GM23248 (cell line): ENCODE data around the gene KIAA2012. TPM values are rescaled to one million over a fixed set of nuclear protein-coding genes. Genes with fewer than 3 reads are reported as not detected.

Experiments
- DNase-seq: peaks from one replicate; pipeline ENCODE4 v3.0.0-alpha.2; 2015
- H2AFZ ChIP-seq: fragments of 200-600 bp; sonication (generic); 2 replicates; pipeline ENCODE4 v1.6.1; 2016; ENCODE audit warnings: antibody characterized with exemption
- H3F3A ChIP-seq: fragments of 200-600 bp; sonication (generic); 2 replicates; pipeline ENCODE4 v1.6.1; 2016; ENCODE audit warnings: mild to moderate bottlenecking, antibody characterized with exemption, mixed run types; ENCODE audit not compliant: insufficient read depth
- H3K27ac ChIP-seq: fragments of 200-600 bp; sonication (generic); 2 replicates; pipeline ENCODE4 v1.5.1; 2016; ENCODE audit warnings: mild to moderate bottlenecking
- H3K27me3 ChIP-seq: fragments of 200-600 bp; sonication (generic); replicated peaks from 2 replicates; pipeline ENCODE4 v1.6.1; 2016; ENCODE audit warnings: mild to moderate bottlenecking; ENCODE audit not compliant: insufficient read depth
- H3K36me3 ChIP-seq: fragments of 200-600 bp; sonication (generic); 2 replicates; pipeline ENCODE4 v1.6.1; 2016; ENCODE audit warnings: low read depth, mild to moderate bottlenecking
- H3K4me1 ChIP-seq: fragments of 200-600 bp; sonication (generic); 2 replicates; pipeline ENCODE4 v1.6.1; 2016; ENCODE audit warnings: mild to moderate bottlenecking; ENCODE audit not compliant: insufficient read depth
- H3K4me2 ChIP-seq: fragments of 200-600 bp; sonication (generic); one replicate; pipeline ENCODE4 v1.6.1; 2016; ENCODE audit warnings: mild to moderate bottlenecking; ENCODE audit not compliant: unreplicated experiment
- H3K4me3 ChIP-seq: fragments of 200-600 bp; sonication (generic); 2 replicates; pipeline ENCODE4 v1.5.1; 2016; ENCODE audit warnings: mild to moderate bottlenecking
- H3K79me2 ChIP-seq: fragments of 200-600 bp; sonication (generic); 2 replicates; pipeline ENCODE4 v1.6.1; 2016; ENCODE audit warnings: mild to moderate bottlenecking; ENCODE audit not compliant: insufficient read depth
- H3K9ac ChIP-seq: fragments of 200-600 bp; sonication (generic); 2 replicates; pipeline ENCODE4 v1.6.1; 2016; ENCODE audit warnings: mild to moderate bottlenecking
- H3K9me2 ChIP-seq: fragments of 200-600 bp; sonication (generic); 2 replicates; pipeline ENCODE4 v1.6.1; 2016; ENCODE audit warnings: mixed run types, mild to moderate bottlenecking, moderate library complexity; ENCODE audit not compliant: insufficient read depth
- H3K9me3 ChIP-seq: fragments of 200-600 bp; sonication (generic); one replicate; pipeline ENCODE4 v1.6.1; 2017; ENCODE audit warnings: low read depth
- H4K20me1 ChIP-seq: fragments of 200-600 bp; sonication (generic); 2 replicates; pipeline ENCODE4 v1.6.0; 2016; ENCODE audit not compliant: insufficient read depth
- EZH2 ChIP-seq: fragments of 200-600 bp; sonication (generic); IDR thresholded peaks from 2 replicates; pipeline ENCODE4 v1.6.1; 2018; ENCODE audit warnings: antibody characterized with exemption, mild to moderate bottlenecking; ENCODE audit not compliant: insufficient read depth, poor library complexity, severe bottlenecking
- EZH2phosphoT487 ChIP-seq: fragments of 200-600 bp; sonication (generic); IDR thresholded peaks from 2 replicates; pipeline ENCODE4 v1.6.1; 2018; ENCODE audit warnings: antibody characterized with exemption, moderate library complexity, mild to moderate bottlenecking, low read depth; ENCODE audit not compliant: insufficient read depth
- WGBS, 2 experiments: methylation state at CpG; one replicate each; pipeline ENCODE4 v1.1.6; 2015 to 2017; ENCODE audit warnings: low lambda C conversion rate in 2 of 2, low coverage in 1 of 2; ENCODE audit errors: missing lambda C conversion rate in 2 of 2; 5-methylcytosine and 5-hydroxymethylcytosine counted together
- in situ Hi-C: fragments of 300-500 bp; cut with MboI; formaldehyde crosslinking; loops from 2 replicates; pipeline ENCODE4 v1.15.0; 2020
- polyA plus RNA-seq: library from polyadenylated mRNA; unstranded; fragments of >200 nt; fragmentation: Nextera tagmentation; extraction: Ambion mirVana; gene quantifications from 2 replicates; pipeline ENCODE4 v1.2.1, GENCODE V29; 2016
- total RNA-seq: library from RNA; depleted of rRNA; stranded (reverse); fragments of >200 nt; shearing (Covaris generic); gene quantifications from 2 replicates; pipeline ENCODE4 v1.2.3, GENCODE V29; 2014

KIAA2012 gene
- total and polyA plus RNA-seq, 2 experiments from 2014 or later = 0.18 TPM; not detected in 1

DNA sequence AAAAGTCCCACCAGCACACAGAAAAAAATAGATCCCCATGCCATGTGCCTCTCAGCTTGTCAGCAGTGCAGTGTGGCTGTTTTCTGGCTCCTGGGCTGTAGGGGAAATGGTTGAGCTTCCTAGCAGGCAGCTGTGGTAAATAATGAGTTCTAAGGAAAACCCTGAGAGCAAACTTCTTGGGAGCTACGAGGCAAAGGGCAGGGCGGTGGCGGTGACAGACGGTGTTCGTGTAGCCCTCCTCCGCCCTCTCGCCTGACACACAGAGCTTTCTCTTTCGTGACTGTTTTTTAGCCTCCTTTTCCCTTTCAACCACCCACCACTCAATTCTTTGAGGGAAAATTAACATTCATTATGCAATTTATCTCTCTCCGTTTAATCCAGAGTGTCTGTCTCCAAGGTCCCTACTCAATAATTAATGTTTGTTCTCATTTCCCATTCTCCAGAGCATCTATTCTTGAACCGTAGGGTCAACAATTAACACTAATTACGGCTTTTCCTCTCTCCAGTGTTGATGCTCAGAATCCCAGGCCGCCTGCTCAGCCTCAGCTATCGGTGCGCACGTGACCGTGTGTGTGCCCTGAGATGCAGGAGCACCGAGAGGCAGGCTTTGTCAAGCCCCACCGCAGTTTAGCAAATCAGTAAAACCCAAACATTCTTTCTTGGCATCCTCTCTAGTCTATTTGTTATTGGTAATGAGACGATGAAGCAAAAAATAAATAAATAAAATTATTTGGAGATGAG, 50.1 kb downstream of the KIAA2012 start:
- Histone ChIP-seq H3K36me3 (no peaks in the 10 kb centered on the region), H3K4me3 (no peak overlapping the region), H3K4me2 (no peak overlapping the region), H2AFZ (peak overlapping the region; percentile 10; the same call in 1 of the 2 replicates), H3K9me3 (no peaks in the 10 kb centered on the region), H3K27ac (no peak overlapping the region), H3F3A (no peaks in the 10 kb centered on the region), H3K9me2 (no peaks in the 10 kb centered on the region), H3K9ac (no peak overlapping the region), H3K4me1 (0 out of 2 replicates have a peak, but pooled peaks cover 6% of the 10 kb centered on the region), H3K27me3 (no peaks in the 10 kb centered on the region), H4K20me1 (no peaks in the 10 kb centered on the region), H3K79me2 (no peaks in the 10 kb centered on the region)
- in situ Hi-C loops = no loop called here
- peak; percentile 37 for DNase-seq
- WGBS, 2 experiments = 48 to 50% methylated on average over 19 of the region's 19 CpGs
- no peak for TF ChIP-seq EZH2phosphoT487
- TF ChIP-seq EZH2 = no peak

DNA sequence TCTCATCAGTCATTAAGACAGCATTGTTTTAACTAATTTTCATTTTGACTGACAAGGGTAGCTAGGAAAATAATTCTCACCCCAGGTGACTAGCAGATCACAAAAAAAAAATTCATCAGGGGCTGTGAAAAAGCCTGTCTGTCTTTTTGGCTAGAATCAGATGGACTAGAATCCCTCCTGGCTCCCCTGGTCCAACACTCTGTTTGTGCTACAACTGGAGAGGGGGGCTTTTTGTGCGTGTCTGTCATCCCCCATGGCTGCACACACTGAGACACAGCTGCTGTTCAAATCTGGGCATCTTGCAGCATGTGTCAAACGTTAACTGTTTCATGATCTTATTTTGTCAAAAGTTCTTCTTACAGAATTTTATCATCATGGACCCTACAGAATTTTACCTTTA, 51.2 kb downstream of the KIAA2012 start:
- Histone ChIP-seq H3K36me3 (no peaks in the 10 kb centered on the region), H4K20me1 (no peaks in the 10 kb centered on the region)
- WGBS, 2 experiments = 59 to 62% methylated on average over 2 of the region's 2 CpGs

DNA sequence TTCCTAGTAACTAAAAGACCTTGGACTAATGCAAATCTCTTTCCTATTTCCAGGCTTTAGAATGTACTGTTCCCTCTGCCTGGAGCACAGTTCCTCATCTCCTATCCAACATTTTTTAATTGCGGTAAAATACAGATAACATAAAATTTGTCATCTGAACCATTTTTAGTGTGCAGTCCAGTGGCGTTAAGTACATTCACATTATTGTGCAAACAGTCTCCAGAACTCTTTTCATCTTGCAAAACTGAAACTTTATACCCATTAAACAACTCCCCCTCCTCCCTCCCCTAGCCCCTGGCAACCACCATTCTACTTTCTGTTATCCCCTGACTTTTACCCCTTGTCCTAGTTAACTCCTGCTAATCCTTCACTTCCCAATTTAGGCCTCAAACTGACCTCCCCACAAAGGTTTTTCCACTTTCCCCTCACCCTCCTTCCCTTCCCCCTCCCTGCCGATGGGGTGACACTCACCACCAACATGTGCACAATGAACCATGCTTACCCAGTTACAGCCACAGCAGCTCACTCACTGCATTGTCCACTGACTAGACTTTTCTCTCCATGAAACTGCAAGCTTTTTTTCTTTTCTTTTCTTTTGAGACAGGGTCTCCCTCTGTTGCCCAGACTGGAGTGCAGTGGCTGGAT, 54.8 kb downstream of the KIAA2012 start:
- DNase-seq = no peak
- no peaks in the 10 kb centered on the region for H3K79me2 ChIP-seq
- H3K27ac ChIP-seq = no peak overlapping the region

More for the DNA sequence above, 51.2 kb downstream of the KIAA2012 start:
- no peaks in the 10 kb centered on the region for H3F3A ChIP-seq
- DNase-seq = no peak
- H3K9me3 ChIP-seq = no peaks in the 10 kb centered on the region
- no peaks in the 10 kb centered on the region for H3K9me2 ChIP-seq
- H3K4me1 ChIP-seq = 0 out of 2 replicates have a peak, but pooled peaks cover 6% of the 10 kb centered on the region
- in situ Hi-C loops = no loop called here
- H3K4me3 ChIP-seq = no peak overlapping the region
- H3K4me2 ChIP-seq = no peak overlapping the region
- TF ChIP-seq EZH2 (no peak), EZH2phosphoT487 (no peak)
- H3K27ac ChIP-seq = no peak overlapping the region
- no peak overlapping the region for H2AFZ ChIP-seq
- H3K9ac ChIP-seq = no peak overlapping the region
- H3K27me3 ChIP-seq = no peaks in the 10 kb centered on the region
- H3K79me2 ChIP-seq = no peaks in the 10 kb centered on the region

DNA sequence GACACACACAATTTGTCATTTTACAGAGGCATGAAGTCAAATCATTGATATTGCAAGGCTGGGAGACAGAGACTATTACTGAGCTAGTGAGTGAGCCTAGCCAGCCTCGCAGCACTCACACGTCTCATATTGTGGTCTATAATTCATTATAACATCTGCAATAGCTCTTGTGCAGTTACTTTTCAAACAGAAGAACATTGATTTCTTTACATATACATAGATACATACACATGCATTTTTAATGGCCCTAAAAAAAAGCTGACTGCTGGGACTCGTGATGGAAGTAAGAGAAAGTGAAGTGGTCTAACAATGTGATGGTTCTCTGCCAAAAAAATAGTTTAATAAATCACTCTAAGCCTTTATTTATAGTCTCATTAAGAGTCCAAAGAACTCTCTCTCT, 56.8 kb downstream of the KIAA2012 start:
- Histone ChIP-seq H3K4me3 (no peak overlapping the region), H3K4me2 (no peak overlapping the region), H3K9ac (no peak overlapping the region), H3F3A (peaks cover 11% of the 10 kb centered on the region), H3K36me3 (no peaks in the 10 kb centered on the region), H3K79me2 (no peaks in the 10 kb centered on the region), H3K9me3 (no peaks in the 10 kb centered on the region), H3K4me1 (peaks cover 5% of the 10 kb centered on the region), H3K27me3 (no peaks in the 10 kb centered on the region), H3K27ac (no peak overlapping the region), H3K9me2 (no peaks in the 10 kb centered on the region), H2AFZ (no peak overlapping the region), H4K20me1 (no peaks in the 10 kb centered on the region)
- 63 to 79% methylated on average over 3 of the region's 3 CpGs for WGBS, 2 experiments
- TF ChIP-seq EZH2 (no peak), EZH2phosphoT487 (no peak)
- no peak for DNase-seq
- in situ Hi-C loops = no loop called here

More for the DNA sequence above, 54.8 kb downstream of the KIAA2012 start:
- in situ Hi-C loops = no loop called here
- H3K4me2 ChIP-seq = no peak overlapping the region
- no peaks in the 10 kb centered on the region for H3K9me3 ChIP-seq
- H3K4me1 ChIP-seq = 0 out of 2 replicates have a peak, but pooled peaks cover 6% of the 10 kb centered on the region
- H3K36me3 ChIP-seq = no peaks in the 10 kb centered on the region
- WGBS, 2 experiments = 53 to 64% methylated on average over 3 of the region's 3 CpGs
- no peak for TF ChIP-seq EZH2phosphoT487
- no peak for TF ChIP-seq EZH2
- no peaks in the 10 kb centered on the region for H3K9me2 ChIP-seq
- H4K20me1 ChIP-seq = no peaks in the 10 kb centered on the region
- H3F3A ChIP-seq = no peaks in the 10 kb centered on the region
- no peak overlapping the region for H2AFZ ChIP-seq
- no peaks in the 10 kb centered on the region for H3K27me3 ChIP-seq
- no peak overlapping the region for H3K9ac ChIP-seq
- H3K4me3 ChIP-seq = no peak overlapping the region
